Endothelial cell of umbilical vein (primary cell): ENCODE results near the gene ADGRE3.

Experiments
- MYC ChIP-seq: IDR thresholded peaks from one replicate; pipeline ENCODE4 v1.6.1; 2011; ENCODE audit warnings: mild to moderate bottlenecking, low read depth, low read length
- TF ChIP-seq, protein P1 (sequence below), 2 donors: IDR thresholded peaks; 1 replicate in 1 of 2; 2 replicates in 1 of 2; pipeline ENCODE4 v1.5.1; 2011; ENCODE audit warnings: low read length in 2 of 2, mild to moderate bottlenecking in 2 of 2, moderate library complexity in 2 of 2, control low read depth in 1 of 2, inconsistent platforms in 1 of 2, low read depth in 1 of 2; ENCODE audit not compliant: insufficient read depth in 1 of 2; ENCODE audit errors: extremely low read depth in 1 of 2

- no peak for TF ChIP-seq MYC
- TF ChIP-seq, protein P1, sequence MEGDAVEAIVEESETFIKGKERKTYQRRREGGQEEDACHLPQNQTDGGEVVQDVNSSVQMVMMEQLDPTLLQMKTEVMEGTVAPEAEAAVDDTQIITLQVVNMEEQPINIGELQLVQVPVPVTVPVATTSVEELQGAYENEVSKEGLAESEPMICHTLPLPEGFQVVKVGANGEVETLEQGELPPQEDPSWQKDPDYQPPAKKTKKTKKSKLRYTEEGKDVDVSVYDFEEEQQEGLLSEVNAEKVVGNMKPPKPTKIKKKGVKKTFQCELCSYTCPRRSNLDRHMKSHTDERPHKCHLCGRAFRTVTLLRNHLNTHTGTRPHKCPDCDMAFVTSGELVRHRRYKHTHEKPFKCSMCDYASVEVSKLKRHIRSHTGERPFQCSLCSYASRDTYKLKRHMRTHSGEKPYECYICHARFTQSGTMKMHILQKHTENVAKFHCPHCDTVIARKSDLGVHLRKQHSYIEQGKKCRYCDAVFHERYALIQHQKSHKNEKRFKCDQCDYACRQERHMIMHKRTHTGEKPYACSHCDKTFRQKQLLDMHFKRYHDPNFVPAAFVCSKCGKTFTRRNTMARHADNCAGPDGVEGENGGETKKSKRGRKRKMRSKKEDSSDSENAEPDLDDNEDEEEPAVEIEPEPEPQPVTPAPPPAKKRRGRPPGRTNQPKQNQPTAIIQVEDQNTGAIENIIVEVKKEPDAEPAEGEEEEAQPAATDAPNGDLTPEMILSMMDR (IDR thresholded peaks at IDR 0.05; ENCODE audit: extremely low read depth in 1 of 2, insufficient read depth in 1 of 2, low read depth in 1 of 2, low read length in 2 of 2), result no peak
Measured at GRCh38 chr19:14629557-14629956, 45.1 kb downstream of the ADGRE3 start.
